HG03469 (cell line): Measurements from ENCODE around the gene S100A14.
"Not testable (repeated sequence)": the region's sequence is repeated elsewhere in the genome, so short reads cannot be mapped to it uniquely, and the experiment has no call there.

Experiments
- ATAC-seq: cut with Tn5 transposase; IDR thresholded peaks from one replicate; pipeline ENCODE4 v1.9.1; 2021; ENCODE audit warnings: mild to moderate bottlenecking, moderate library complexity, moderate number of reproducible peaks; ENCODE audit not compliant: unreplicated experiment

S100A14 gene

GRCh38 chr1:153640213-153640612 is 24.1 kb upstream of the S100A14 start:
- not testable (repeated sequence) for ATAC-seq

- ATAC-seq, result no peak
These were observed 23.2 kb upstream of the S100A14 start for GRCh38 chr1:153639280-153639679.

GRCh38 chr1:153638261-153638660 is 22.1 kb upstream of the S100A14 start:
- no peak for ATAC-seq

GRCh38 chr1:153636312-153636711 is 20.2 kb upstream of the S100A14 start:
- no peak for ATAC-seq

- ATAC-seq, result no peak
These were observed 19.7 kb upstream of the S100A14 start for GRCh38 chr1:153635872-153636271.

GRCh38 chr1:153633754-153634665 is 17.9 kb upstream of the S100A14 start, which contains the start of gene CHTOP:
Gene CHTOP, plus strand, starts transcription at chr1:153634066. Its CDS starts 2,523 bp downstream, at chr1:153636589.
- ATAC-seq, result peak; percentile 90

GRCh38 chr1:153633161-153633753 is 17.1 kb upstream of the S100A14 start:
- ATAC-seq, result no peak

- ATAC-seq, result no peak
These were observed 15.2 kb upstream of the S100A14 start for GRCh38 chr1:153631047-153632022.

- ATAC-seq, result no peak
These were observed 14.3 kb upstream of the S100A14 start for GRCh38 chr1:153630384-153630783.

- no peak for ATAC-seq
These were observed 13.8 kb upstream of the S100A14 start for GRCh38 chr1:153629971-153630370.

- ATAC-seq, result no peak
These were observed 13.2 kb upstream of the S100A14 start for GRCh38 chr1:153629343-153629665.

- ATAC-seq, result no peak
These were observed 12.7 kb upstream of the S100A14 start for GRCh38 chr1:153628638-153629342.

GRCh38 chr1:153627715-153628626 is 11.8 kb upstream of the S100A14 start, which contains the start of gene S100A1:
Gene S100A1, plus strand, starts transcription at chr1:153628434. Its CDS starts 2,088 bp downstream, at chr1:153630522.
- ATAC-seq, result no peak

GRCh38 chr1:153626904-153627714 is 11.0 kb upstream of the S100A14 start, which contains the start of gene S100A13:
Gene S100A13, minus strand, starts transcription at chr1:153627505. Its CDS starts 1,033 bp downstream, at chr1:153626472.
- no peak for ATAC-seq

GRCh38 chr1:153626477-153626903 is 10.4 kb upstream of the S100A14 start:
- ATAC-seq, result no peak

GRCh38 chr1:153624965-153625611 is 9.0 kb upstream of the S100A14 start:
- ATAC-seq, result no peak

GRCh38 chr1:153623101-153623500 is 7.0 kb upstream of the S100A14 start:
- no peak for ATAC-seq

- ATAC-seq, result no peak
These were observed 3.0 kb upstream of the S100A14 start for GRCh38 chr1:153619171-153619570.
